GM23248 (cell line): ENCODE results near the gene RASA3. TPM values are rescaled to one million over a fixed set of nuclear protein-coding genes. Genes with fewer than 3 reads are reported as not detected.
"Not testable (repeated sequence)": the region's sequence is repeated elsewhere in the genome, so short reads cannot be mapped to it uniquely, and the experiment has no call there.

ENCODE experiments used
- DNase-seq: peaks from one replicate; pipeline ENCODE4 v3.0.0-alpha.2; 2015
- H2AFZ ChIP-seq: fragments of 200-600 bp; sonication (generic); 2 replicates; pipeline ENCODE4 v1.6.1; 2016; ENCODE audit warnings: antibody characterized with exemption
- H3F3A ChIP-seq: fragments of 200-600 bp; sonication (generic); 2 replicates; pipeline ENCODE4 v1.6.1; 2016; ENCODE audit warnings: mild to moderate bottlenecking, antibody characterized with exemption, mixed run types; ENCODE audit not compliant: insufficient read depth
- H3K27ac ChIP-seq: fragments of 200-600 bp; sonication (generic); 2 replicates; pipeline ENCODE4 v1.5.1; 2016; ENCODE audit warnings: mild to moderate bottlenecking
- H3K27me3 ChIP-seq: fragments of 200-600 bp; sonication (generic); replicated peaks from 2 replicates; pipeline ENCODE4 v1.6.1; 2016; ENCODE audit warnings: mild to moderate bottlenecking; ENCODE audit not compliant: insufficient read depth
- H3K36me3 ChIP-seq: fragments of 200-600 bp; sonication (generic); 2 replicates; pipeline ENCODE4 v1.6.1; 2016; ENCODE audit warnings: low read depth, mild to moderate bottlenecking
- H3K4me1 ChIP-seq: fragments of 200-600 bp; sonication (generic); 2 replicates; pipeline ENCODE4 v1.6.1; 2016; ENCODE audit warnings: mild to moderate bottlenecking; ENCODE audit not compliant: insufficient read depth
- H3K4me2 ChIP-seq: fragments of 200-600 bp; sonication (generic); one replicate; pipeline ENCODE4 v1.6.1; 2016; ENCODE audit warnings: mild to moderate bottlenecking; ENCODE audit not compliant: unreplicated experiment
- H3K4me3 ChIP-seq: fragments of 200-600 bp; sonication (generic); 2 replicates; pipeline ENCODE4 v1.5.1; 2016; ENCODE audit warnings: mild to moderate bottlenecking
- H3K79me2 ChIP-seq: fragments of 200-600 bp; sonication (generic); 2 replicates; pipeline ENCODE4 v1.6.1; 2016; ENCODE audit warnings: mild to moderate bottlenecking; ENCODE audit not compliant: insufficient read depth
- H3K9ac ChIP-seq: fragments of 200-600 bp; sonication (generic); 2 replicates; pipeline ENCODE4 v1.6.1; 2016; ENCODE audit warnings: mild to moderate bottlenecking
- H3K9me2 ChIP-seq: fragments of 200-600 bp; sonication (generic); 2 replicates; pipeline ENCODE4 v1.6.1; 2016; ENCODE audit warnings: mixed run types, mild to moderate bottlenecking, moderate library complexity; ENCODE audit not compliant: insufficient read depth
- H3K9me3 ChIP-seq: fragments of 200-600 bp; sonication (generic); one replicate; pipeline ENCODE4 v1.6.1; 2017; ENCODE audit warnings: low read depth
- H4K20me1 ChIP-seq: fragments of 200-600 bp; sonication (generic); 2 replicates; pipeline ENCODE4 v1.6.0; 2016; ENCODE audit not compliant: insufficient read depth
- EZH2 ChIP-seq: fragments of 200-600 bp; sonication (generic); IDR thresholded peaks from 2 replicates; pipeline ENCODE4 v1.6.1; 2018; ENCODE audit warnings: antibody characterized with exemption, mild to moderate bottlenecking; ENCODE audit not compliant: insufficient read depth, poor library complexity, severe bottlenecking
- EZH2phosphoT487 ChIP-seq: fragments of 200-600 bp; sonication (generic); IDR thresholded peaks from 2 replicates; pipeline ENCODE4 v1.6.1; 2018; ENCODE audit warnings: antibody characterized with exemption, moderate library complexity, mild to moderate bottlenecking, low read depth; ENCODE audit not compliant: insufficient read depth
- WGBS, 2 experiments: methylation state at CpG; one replicate each; pipeline ENCODE4 v1.1.6; 2015 to 2017; ENCODE audit warnings: low lambda C conversion rate in 2 of 2, low coverage in 1 of 2; ENCODE audit errors: missing lambda C conversion rate in 2 of 2; 5-methylcytosine and 5-hydroxymethylcytosine counted together
- in situ Hi-C: fragments of 300-500 bp; cut with MboI; formaldehyde crosslinking; loops from 2 replicates; pipeline ENCODE4 v1.15.0; 2020
- polyA plus RNA-seq: library from polyadenylated mRNA; unstranded; fragments of >200 nt; fragmentation: Nextera tagmentation; extraction: Ambion mirVana; gene quantifications from 2 replicates; pipeline ENCODE4 v1.2.1, GENCODE V29; 2016
- total RNA-seq: library from RNA; depleted of rRNA; stranded (reverse); fragments of >200 nt; shearing (Covaris generic); gene quantifications from 2 replicates; pipeline ENCODE4 v1.2.3, GENCODE V29; 2014

The RASA3 gene
- total and polyA plus RNA-seq, 2 experiments from 2014 or later, result 34.3 to 36.7 TPM

DNA sequence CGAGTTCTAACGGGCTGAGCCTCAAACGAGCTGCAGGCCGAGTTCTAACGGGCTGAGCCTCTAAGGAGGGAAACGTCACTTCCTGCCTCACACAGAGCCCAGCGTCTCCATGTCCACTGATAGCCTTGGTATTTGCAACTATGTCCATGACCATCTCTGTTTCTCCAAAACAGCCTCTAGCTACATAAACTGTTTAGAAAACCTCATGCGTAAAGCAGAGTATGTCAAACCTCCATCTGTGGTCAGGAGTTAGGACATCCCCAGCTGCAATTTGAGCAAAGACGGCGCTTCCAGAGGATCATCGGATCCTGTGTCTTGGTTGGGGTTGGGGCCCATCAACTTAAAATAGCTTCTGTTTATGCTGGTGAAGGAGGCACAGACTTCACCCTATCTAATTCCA lies 20.8 kb downstream of the RASA3 start:
- 44 to 45% methylated on average over 11 of the region's 11 CpGs for WGBS, 2 experiments
- Histone ChIP-seq H3K36me3 (no peaks in the 10 kb centered on the region), H3K79me2 (peaks cover 96% of the 10 kb centered on the region), H3K4me2 (no peak overlapping the region), H3K4me1 (peaks cover 48% of the 10 kb centered on the region), H3K9me3 (no peaks in the 10 kb centered on the region), H3K4me3 (no peak overlapping the region), H3K27me3 (no peaks in the 10 kb centered on the region), H3K9ac (peak overlapping the region; percentile 36; the same call in 1 of the 2 replicates), H3F3A (peaks cover 20% of the 10 kb centered on the region), H3K27ac (peak overlapping the region; percentile 5; the same call in 1 of the 2 replicates), H3K9me2 (no peaks in the 10 kb centered on the region), H2AFZ (no peak overlapping the region), H4K20me1 (no peaks in the 10 kb centered on the region)
- in situ Hi-C loops, result no loop called here
- no peak for TF ChIP-seq EZH2
- no peak for TF ChIP-seq EZH2phosphoT487
- peak; percentile 56 for DNase-seq

DNA sequence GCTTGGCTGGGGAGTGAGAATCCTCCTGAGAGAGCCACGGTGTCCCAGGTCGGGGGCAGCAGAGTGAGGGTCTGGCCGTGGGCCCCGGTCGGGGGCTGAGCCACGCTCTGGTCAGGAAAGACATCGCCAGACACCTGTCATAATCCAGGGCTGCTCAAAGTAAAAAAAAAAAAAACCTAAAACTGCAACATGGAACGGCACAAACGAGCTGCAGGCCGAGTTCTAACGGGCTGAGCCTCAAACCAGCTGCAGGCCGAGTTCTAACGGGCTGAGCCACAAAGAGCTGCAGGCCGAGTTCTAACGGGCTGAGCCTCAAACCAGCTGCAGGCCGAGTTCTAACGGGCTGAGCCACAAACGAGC lies 21.6 kb downstream of the RASA3 start:
- H3K36me3 ChIP-seq, H3K27me3 ChIP-seq, DNase-seq, H3K9me2 ChIP-seq, H3K4me3 ChIP-seq, H4K20me1 ChIP-seq, in situ Hi-C loops, H2AFZ ChIP-seq, H3K4me2 ChIP-seq, H3K9ac ChIP-seq, H3K27ac ChIP-seq, H3K9me3 ChIP-seq: not testable (repeated sequence)
- H3F3A ChIP-seq, result peaks cover 19% of the 10 kb centered on the region
- peaks cover 42% of the 10 kb centered on the region for H3K4me1 ChIP-seq
- 31 to 36% methylated on average over 14 of the region's 18 CpGs for WGBS, 2 experiments
- peaks cover 96% of the 10 kb centered on the region for H3K79me2 ChIP-seq

DNA sequence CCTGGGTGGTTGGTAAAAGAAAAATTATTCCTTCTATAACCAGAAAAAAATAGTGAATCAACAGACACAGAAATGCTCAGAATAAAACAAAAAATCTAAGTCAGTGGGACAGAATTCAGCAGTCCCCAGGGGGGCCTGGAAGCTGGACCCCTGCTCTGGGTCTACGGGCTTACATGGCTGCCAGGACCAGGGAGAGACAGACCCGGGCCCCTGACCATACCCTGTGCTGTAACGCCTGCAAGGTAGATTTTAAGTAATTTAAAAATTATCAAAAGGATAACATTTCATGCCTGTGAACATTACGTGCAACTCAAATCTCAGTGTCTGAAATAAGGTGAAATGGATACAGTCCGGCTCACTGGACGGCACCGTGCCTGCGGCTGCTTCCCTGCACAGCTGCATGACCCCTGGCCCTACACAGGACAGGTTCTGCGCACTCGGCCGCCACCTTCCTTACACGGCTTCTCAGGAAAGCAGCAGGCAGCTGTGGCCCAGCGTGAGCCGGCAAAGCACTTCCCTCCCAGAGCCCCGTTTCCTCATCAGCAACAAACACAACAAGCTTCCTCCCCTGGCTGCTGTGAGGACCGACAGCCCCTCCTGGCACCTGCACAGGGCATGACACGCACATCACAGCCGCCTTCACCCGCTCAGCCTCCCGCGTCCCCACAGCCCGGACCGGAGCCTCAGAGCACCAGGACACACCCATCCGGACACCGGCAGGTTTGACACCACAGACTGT lies 22.2 kb downstream of the RASA3 start:
- no peak overlapping the region for H3K9ac ChIP-seq
- TF ChIP-seq EZH2phosphoT487 (no peak), EZH2 (no peak)
- peaks cover 96% of the 10 kb centered on the region for H3K79me2 ChIP-seq
- no peak overlapping the region for H2AFZ ChIP-seq
- no peaks in the 10 kb centered on the region for H4K20me1 ChIP-seq
- no peaks in the 10 kb centered on the region for H3K9me2 ChIP-seq
- H3K4me2 ChIP-seq, result no peak overlapping the region
- peaks cover 37% of the 10 kb centered on the region for H3K4me1 ChIP-seq
- no peaks in the 10 kb centered on the region for H3K36me3 ChIP-seq
- in situ Hi-C loops, result no loop called here
- H3K4me3 ChIP-seq, result no peak overlapping the region
- no peaks in the 10 kb centered on the region for H3K27me3 ChIP-seq
- peaks cover 16% of the 10 kb centered on the region for H3F3A ChIP-seq
- WGBS, 2 experiments, result 74 to 75% methylated on average over 24 to 25 of the region's 25 CpGs
- H3K9me3 ChIP-seq, result no peaks in the 10 kb centered on the region
- peak; percentile 42 for DNase-seq
- H3K27ac ChIP-seq, result no peak overlapping the region

DNA sequence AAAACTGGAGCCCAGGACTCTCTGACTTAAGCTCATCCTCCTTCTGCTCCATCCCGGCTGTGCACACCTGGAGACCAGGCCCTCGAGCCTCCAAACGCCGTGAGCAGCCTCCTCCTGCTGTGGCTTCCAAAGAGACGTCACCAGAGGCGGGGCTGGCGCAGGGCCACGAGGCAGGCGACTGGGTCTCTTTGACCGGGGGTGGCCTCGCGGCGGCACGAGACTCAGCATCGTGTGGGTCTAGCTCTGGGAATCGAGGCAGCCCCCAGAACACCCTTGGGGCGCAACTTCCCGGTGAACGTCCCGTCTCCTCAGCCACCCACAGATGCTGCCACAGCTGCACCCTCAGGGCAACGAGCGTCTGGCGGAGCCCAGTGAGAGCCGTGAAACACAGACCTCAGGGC lies 22.8 kb downstream of the RASA3 start:
- Histone ChIP-seq H3K4me2 (no peak overlapping the region), H3K79me2 (peaks cover 96% of the 10 kb centered on the region), H3K9ac (no peak overlapping the region), H3K4me3 (no peak overlapping the region), H4K20me1 (no peaks in the 10 kb centered on the region), H3F3A (peaks cover 16% of the 10 kb centered on the region), H3K27me3 (no peaks in the 10 kb centered on the region), H2AFZ (no peak overlapping the region), H3K27ac (no peak overlapping the region), H3K4me1 (peaks cover 31% of the 10 kb centered on the region), H3K36me3 (no peaks in the 10 kb centered on the region), H3K9me3 (no peaks in the 10 kb centered on the region), H3K9me2 (no peaks in the 10 kb centered on the region)
- TF ChIP-seq EZH2phosphoT487 (no peak), EZH2 (no peak)
- WGBS, 2 experiments, result 77 to 80% methylated on average over 22 to 24 of the region's 24 CpGs
- in situ Hi-C loops, result no loop called here
- no peak for DNase-seq
